Limb (tissue), 2 donors: Measurements from ENCODE around the gene TACR1.

Source experiments
- DNase-seq, 2 donors: peaks; one replicate each; pipeline ENCODE4 v3.0.0-alpha.2; 2016; ENCODE audit errors: extremely low spot score in 2 of 2

TACR1 gene

DNA sequence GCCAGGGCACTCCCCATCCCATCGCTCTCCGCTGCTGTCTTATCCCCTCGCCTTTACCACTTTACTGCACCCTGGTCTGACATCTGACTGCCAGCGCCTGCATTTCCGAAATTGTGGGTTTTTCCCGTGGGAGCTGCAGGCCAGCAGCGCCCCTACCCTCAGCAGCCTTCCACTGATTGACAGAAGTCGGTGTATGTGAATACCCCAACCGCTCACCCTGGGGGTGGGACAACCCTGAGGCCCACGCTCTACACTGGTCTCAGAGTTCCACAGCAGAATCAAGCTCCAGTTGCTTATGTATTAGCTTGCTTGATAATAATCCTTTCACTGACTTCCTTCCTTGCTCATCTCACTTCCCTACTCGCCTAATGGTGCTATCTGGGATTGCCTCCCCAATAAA lies 178.8 kb downstream of the TACR1 start:
- DNase-seq, result no peak

DNA sequence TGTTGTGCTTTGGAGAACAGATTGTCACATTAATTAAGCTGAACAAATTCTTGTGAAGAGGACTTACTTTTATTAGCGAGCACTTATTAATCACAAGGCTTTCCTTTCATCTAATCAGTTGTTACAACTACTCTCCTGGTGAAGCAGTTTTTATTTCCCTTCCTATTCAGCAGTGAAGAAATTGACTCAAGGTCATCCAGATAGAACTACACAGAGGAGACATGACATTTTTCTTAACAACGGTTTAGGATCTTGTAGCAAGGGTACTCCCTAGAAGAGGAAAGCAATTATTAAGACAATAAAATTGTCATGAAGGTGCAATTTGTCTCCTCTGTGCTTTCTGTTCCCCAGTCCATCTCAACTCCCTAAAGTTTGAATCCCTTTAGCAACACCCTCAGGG lies 179.5 kb downstream of the TACR1 start:
- no peak for DNase-seq

DNA sequence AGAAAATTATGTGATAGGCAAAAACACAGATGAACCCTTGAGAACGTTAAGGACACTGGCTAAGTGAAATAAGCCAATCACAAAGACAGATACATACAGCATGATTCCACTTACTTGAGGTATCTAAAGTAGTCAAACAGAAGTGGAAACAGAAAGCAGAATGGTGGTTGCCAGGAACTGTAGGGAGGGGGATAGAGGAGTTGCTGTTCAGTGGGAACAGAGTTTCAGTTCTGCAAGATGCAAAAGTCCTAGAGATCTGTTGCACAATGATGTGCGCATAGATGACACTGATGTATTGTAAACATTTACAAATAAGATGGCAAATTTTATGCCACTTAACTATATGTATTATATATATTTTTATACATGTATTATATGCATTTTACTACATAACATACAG lies 181.2 kb downstream of the TACR1 start:
- DNase-seq, result no peak

DNA sequence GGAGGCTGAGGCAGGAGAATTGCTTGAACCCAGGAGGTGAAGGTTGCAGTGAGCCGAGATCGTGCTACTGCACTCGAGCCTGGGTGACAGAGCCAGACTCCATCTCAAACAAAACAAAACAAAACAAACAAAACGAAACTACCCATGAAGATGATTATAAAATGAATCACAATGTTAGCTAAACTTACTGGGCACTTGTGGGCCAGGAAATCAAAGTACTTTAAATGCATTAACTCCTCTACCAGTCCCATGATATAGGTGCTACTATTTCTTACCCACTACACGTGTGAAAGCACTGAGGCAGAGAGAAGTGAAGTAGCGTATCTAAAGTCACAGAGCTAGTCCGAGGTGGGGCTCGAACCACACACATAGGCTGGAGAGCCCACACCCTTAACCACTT lies 187.2 kb downstream of the TACR1 start:
- no peak for DNase-seq

DNA sequence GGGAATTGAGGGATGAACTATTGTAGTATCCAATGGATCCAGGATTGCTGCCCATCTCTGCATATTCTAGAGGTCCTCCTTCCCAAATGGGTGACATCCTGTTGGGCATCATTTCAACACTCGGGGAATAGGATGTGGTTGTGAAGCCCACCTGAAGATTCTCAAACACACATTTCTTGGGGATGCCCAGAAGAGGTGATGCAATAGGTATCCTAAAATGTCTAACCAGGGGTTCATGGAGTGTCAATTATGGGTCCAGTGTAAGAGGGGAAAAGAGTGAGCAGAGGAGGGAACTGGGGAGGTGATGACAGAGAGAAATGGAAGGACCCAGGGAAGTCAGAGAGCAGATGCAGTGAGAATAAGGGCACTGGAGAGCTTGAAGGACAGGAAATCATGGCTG lies 188.7 kb downstream of the TACR1 start:
- no peak for DNase-seq

DNA sequence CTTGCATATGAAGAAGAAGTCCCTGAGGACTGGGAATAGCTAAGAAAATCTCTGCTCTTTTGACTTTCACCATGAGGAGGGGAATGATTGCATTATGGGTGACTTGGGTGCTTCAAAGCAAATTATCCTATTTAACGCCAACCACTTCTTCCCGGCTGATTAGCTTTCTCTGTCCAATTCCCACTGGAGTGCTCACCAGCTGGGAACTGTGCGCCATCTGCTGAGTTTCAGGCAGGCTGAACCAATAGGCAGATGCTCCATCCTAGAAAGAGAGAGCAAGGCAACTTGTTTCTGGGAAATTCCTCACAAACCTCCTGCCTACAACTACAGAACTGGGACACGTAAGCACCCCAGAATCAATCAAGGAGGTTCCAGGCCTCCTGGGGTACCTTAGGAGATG lies 191.5 kb downstream of the TACR1 start:
- peak in 1 of 2 donors; percentile 48 for DNase-seq

DNA sequence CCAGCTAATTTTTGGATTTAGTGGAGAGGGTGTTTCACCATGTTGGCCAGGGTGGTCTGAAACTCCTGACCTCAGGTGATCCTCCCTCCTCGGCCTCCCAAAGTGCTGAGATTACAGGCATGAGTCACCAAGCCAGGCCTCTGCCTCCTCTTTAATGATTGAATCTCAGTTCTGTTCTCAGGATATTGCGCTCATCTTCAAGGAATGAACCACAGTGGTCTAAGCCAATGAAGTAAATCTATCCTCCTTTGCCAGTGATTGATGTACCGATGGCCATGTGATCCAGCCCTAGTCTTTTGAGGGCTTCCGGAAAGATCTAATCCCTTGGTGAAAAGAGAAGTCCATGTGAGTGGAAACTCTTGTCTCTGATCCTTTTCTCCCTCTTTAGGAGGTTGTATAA lies 192.3 kb downstream of the TACR1 start:
- no peak for DNase-seq

DNA sequence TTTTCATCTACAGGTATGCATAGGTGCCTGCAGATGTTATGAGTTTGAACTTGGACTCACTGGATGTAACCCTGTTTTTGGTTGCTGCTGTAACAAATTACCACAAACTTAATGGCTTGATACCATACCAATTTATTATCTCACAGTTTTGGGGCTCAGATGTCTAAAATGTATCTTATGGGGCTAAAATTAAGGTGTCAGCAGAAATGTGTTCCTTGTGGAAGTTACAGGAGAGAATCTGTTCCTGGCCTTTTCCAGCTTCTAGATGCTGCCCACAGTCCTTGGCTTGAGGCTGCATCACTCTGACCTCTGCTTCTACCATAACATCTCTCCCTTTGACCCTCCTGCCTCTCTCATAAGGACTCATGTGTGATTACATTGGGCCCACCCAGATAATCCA lies 193.3 kb downstream of the TACR1 start:
- no peak for DNase-seq

DNA sequence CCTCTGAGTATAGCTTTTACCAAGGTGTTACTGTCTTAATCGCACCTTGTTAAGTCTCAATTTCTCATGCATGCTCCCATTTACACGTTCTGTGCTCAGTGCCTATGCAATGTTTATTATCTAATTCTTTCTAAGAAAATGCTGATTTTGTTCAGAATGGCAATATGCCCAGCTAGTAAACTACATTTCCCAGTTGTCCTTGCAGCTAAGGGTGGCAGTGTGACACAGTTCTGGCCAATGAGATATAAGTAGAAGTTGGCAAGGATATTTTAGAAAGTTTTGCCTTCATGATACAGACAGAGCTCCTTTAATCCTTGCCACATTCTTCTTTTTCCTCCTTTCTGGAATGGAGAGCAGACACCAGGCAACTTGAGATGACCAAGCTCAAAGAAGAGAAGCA lies 195.5 kb downstream of the TACR1 start:
- DNase-seq, result no peak

DNA sequence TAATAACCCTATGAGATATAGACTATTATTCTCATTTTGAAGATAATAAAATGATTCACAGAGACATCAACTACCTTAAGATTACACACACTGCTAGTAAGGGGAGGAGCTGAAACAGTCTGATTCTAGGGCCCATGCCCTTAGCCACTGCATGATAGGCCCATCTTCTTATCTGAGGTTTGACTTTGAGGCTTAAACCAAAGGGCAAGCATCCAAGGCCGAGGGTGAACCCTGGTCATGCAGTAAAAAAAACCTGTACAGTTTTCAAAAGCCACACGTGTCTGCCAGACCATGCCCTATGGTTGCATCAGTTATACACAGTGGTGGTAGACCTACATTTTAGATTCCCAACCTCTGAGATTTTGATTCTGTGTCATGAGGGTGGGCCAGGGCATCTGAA lies 196.0 kb downstream of the TACR1 start:
- no peak for DNase-seq

DNA sequence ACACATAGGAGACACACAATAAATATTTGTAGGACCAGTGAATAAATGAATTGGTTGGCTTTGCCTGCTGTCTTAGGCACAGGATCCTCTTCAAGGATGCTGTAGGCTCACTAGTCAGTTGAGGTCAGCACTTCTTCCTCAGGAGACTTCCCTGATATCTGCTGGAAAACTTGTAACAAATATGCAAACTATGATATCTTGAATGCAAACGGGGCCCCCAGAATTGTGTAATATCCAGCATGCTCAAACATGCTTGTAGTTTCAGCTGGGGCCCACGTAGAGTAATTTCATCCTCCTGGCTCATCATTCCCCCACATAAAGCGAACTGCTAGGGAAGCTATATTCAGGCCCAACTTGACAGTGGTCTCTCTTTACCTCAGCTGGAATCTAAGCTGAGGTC lies 197.3 kb downstream of the TACR1 start:
- DNase-seq, result no peak

DNA sequence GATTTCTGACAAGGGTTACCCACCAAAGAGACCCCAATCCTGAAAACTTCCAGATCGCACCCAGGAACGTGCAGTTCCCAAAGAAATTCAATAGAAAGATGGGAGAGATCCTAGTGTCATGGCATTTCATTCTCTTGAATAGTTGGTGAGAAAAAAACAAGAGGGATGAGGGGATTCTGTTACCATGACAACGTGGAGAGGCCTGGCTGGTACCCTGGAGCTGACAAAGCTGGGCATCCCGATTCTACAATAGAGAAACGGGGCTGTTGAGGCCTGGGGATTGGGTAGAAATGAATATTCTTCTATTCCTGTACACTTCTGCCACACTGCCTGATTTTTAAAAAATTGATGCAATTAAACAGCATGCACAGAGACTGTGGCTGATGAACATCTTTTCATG lies 199.9 kb downstream of the TACR1 start:
- DNase-seq, result no peak
